Suppressor macrophage treated with lipopolysaccharide for 1 hour (primary cell): Measurements from ENCODE around the gene TSPYL4.
"Not testable (repeated sequence)": the region's sequence is repeated elsewhere in the genome, so short reads cannot be mapped to it uniquely, and the experiment has no call there.

Experiments
- DNase-seq, 3 donors: peaks; one replicate each; pipeline ENCODE4 v3.0.0-alpha.2; 2020 to 2022

The TSPYL4 gene

DNA sequence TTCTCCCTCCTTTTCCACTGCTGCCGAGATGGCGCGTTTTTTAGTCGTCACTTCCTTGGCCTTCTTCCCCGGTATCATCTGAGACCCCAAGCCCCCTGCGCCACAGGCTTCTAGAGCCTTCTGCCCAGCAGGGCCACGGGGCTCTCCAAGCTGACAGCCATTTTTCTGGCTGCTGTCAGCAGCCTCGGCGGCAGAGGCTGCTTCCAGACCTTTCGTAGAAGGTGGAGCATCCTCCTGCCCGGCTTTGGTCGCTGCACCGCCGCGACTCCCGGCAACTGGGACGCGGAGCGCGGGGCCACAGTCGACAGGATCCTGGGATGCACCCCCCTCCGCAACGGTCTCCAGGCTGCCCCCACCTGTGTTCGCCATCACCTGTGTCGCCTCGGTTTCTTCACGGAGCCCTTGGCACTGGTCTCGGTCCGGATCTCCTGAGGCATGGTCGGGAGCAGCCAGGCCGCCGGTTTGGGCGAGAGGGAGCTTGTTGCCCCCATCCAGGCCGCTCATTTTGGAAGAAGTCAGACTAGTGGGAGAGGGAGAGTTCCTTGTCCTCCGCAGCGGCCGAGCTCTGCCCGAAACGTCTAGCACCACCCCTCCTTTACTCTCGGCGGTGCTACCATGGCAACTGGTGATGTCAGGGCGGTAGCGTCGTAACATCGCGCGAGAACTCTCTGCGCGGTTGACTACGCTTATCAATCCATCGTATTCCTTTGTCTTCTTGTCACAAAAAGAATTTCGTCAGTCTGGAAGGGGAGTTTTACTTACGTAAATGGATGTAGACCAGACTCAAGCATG lies at the start of gene TSPYL4:
Gene TSPYL4 (minus strand): TSS at position 571 of the 792 bp plus-strand sequence. CDS start 67 bp downstream, at position 504.
- DNase-seq = peak; percentile 95 to 98 (median 97)

DNA sequence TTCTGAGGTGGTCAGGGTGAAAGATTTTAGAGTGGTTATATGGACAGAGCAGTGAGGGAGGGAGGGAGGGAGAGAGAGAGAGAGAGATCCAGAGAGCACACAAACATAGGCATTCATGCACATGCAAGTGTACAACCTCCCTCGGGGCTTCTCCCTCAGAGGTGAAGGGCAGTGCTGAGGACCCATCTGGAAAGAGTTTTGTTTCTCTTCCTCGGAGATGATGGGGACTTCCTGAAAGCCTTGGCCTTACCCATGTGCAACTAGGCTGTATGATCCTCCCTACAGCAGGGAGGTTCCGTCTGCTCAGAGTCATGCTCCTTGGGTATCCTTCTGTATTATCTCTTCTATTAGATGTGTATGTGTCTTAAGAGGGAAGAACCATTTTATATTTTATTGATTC lies 47.2 kb upstream of the TSPYL4 start:
- peak in 1 of 3 donors; percentile 8 for DNase-seq

DNA sequence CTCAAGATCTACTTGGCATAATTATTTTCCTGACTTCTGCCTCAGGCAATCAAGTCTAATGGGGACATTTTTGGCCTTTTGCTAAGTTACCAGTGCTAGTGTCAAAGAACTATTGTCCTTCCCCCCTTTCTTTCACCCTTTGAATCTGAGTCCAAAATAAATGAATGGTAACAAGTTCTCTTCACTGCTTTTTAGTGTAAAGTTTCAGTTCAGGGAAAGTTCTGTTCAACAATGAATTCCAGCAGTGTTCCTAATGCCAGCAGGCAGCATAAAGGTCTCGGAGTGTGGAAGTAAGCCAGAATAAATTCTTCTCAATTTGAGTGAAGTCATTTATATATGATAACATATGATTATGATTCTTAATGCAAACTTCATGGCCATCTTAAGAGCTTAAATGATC lies 46.7 kb upstream of the TSPYL4 start:
- DNase-seq = peak in 1 of 3 donors; percentile 13

DNA sequence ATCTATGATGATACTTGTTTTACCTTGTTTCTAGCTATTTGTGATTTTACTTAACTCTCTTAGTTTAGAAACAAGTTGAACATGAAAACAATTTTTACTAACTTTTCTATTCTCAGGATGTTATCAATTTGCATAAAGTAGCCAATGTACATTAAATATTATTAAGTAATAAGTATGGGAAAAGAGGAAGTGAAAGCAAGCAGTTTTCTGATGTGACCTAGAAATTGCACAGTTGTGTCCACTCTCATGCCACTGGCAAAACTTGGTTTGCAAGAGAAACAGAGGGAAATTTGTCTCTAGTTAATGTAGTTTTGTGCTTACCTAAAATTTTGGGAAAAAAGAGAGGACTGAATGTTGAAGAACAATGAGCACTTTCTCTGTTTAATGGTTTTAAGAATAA lies 45.1 kb upstream of the TSPYL4 start:
- DNase-seq = peak; percentile 46 to 77 (median 74)

DNA sequence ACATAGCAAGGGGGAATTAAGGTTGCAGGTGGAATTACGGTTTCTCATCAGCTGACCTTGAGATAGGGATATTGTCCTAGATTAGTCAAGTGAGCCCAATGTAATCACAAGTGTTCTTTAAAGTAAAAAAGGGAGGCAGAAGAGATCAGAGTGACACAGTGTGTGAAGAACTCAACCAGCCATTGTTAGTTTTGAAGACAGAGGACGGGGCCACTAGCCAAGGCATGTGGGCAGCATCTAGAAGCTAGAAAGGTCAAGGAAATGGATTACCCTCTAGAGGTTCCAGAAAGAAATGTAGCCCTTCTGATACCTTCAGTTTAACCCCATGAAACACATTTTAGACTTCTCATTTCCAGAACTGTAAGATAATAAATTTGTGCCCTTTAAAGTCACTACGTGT lies 44.4 kb upstream of the TSPYL4 start:
- no peak for DNase-seq

DNA sequence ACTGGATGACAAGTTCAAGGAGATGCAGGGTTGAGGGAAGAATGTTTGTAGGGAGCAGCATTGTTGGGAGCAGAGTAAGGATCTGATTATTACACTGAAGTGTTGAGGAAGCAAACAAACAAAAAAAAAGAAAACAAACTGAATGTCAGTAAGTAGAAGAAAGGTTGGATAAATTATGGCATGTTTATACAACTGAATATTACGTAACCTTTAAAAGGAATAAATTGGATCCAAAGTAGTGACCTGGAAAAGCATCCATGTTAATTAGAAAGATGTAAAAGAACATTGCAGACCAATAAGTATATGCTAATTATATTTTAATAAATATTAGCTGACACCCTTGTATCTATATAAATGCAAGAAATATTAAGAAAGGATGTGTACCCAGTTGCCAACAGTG lies 38.7 kb upstream of the TSPYL4 start:
- DNase-seq = no peak

DNA sequence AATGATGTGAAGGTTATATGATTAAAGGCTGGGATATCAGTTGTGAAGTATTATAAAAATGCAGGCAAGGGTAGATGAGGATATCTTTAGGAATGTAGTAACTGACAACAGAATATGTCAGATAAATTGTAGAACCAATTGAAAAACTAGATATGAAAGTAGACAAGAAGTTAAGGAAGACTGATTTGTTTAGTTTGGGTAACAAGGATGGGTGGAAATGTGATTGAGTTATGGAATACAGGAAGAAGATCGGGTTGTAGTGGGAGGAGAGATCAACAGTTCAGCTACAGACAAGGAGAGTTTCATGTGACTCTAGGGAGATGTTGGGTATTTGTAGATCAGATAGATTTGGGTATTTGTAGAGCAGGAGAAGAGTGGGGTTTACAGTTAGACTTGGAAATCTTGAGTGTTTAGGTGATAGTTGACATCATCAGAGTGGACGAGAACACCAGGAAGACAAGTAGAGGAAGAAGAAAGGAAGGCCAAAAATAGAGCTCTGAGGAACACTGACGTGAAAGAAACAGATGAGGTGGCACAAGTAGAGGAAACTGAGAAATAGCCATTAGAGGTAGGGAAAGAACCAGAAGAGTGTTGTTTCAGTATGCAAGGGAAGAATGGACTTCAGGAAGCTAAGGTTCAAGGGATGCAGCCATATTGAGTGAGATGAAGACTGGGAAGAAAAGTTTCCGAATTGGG lies 38.0 kb upstream of the TSPYL4 start:
- DNase-seq = no peak

DNA sequence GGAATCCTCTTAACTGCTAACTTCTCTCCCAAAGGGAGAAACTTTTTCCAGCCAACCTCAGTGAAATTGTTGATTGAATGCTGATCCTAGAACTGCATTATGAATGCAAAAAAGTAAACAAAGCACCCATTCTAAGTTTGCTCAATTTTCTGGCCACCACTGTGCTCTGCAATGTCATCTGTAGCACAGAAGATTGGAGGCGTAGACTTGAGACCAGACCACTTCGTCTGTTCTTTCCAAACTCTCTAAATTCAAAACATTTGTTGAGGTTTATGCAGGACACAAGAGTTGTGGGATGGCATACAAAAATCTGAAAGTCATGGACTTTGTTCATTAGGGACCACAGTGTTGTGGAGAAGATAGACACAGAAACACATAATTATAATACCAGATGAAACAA lies 36.9 kb upstream of the TSPYL4 start:
- no peak for DNase-seq

DNA sequence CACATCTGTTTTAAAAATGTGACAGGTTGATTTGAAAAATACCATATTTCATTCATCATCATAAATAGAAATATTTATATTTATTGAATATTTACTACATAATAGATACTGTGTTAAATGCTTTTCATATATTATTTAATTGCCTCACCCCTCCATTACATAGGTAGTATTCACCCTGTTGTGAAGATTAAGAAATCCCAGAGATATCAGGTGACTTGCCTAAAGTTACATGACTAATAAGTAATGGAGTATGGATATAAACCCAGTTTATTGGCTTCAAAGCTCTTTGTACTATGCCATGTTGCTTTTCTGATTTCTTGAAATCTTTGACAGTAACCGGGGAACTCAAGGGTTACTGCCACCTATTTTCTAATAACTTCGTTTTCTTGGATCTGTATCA lies 36.0 kb upstream of the TSPYL4 start:
- DNase-seq = peak in 1 of 3 donors; percentile 16

DNA sequence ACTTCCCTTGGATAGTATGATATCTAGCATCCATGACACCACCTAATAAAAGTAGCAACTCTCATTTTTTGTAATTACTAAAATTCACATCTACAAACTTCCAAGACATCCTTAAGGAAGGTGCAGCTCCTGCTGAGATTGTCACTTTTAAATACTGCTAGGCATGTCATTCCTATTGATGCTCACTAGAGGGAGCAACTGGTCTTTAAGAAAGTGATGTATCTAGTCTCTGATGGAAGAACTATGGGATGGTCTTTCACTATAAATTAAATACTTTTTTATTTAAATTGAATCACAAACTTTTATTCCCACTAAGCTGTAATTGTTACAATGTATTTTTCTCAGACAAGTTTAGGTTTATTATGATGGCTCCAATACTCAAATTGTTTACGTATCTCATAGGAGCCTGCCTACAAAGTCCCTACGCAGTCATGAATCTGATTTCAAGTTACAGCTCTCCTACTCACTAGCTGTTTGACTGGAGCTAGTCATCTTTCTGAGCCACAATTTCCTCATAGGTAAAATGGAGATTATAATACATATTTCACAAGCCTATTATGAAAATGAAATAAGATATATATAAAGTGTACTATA lies 33.9 kb upstream of the TSPYL4 start:
- peak; percentile 51 to 82 (median 77) for DNase-seq

DNA sequence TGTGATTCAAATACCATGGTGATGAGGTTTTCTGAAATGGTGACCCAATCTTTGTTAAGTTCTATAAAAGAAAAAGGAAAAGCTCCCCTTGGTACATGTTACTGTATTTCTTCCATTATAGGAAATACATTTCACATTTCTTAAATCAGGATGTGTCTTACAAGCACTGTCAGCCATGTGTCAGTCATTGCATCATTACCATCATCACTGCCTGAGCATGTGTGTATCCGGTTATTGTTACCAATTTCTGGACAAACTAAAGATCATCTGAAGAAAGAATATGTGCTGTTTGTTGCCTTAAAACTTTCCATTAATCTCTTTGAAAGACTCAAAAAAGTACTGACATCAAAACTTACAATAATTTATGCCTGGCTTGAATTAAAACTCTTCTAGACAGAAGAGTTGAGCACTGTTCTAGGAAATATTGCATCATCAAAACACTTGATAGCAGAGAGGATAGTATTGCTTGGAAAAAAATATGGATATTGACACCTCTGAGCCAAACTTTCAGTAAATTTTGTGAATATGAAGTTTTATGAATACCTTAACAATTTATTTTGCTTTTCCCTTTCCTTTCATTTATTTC lies 33.0 kb upstream of the TSPYL4 start:
- peak in 1 of 3 donors; percentile 15 for DNase-seq

DNA sequence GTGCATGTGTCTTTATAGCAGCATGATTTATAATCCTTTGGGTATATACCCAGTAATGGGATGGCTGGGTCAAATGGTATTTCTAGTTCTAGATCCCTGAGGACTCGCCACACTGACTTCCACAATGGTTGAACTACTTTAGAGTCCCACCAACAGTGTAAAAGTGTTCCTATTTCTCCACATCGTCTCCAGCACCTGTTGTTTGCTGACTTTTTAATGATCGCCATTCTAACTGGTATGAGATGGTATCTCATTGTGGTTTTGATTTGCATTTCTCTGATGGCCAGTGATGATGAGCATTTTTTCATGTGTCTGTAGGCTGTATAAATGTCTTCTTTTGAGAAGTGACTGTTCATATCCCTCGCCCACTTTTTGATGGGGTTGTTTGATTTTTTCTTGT lies 31.1 kb upstream of the TSPYL4 start:
- not testable (repeated sequence) for DNase-seq

DNA sequence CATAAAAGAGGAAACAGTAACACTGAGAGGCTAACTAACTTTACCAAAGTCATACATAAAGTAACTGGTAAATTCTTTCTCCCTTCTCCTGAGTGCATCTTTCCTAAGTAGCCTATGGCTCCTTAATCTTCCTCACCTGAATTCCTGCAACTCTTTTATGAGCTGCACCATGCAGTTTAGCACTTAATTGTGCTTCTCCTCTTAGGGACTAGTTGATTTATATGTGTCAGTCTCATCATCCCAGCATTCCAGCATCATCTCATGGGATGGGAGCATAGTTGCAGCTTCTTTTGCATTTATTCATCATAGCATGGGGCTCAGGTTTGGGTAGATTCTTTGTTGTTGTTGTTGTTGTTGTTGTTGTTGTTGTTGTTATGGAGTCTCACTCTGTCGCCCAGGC lies 29.3 kb upstream of the TSPYL4 start:
- no peak for DNase-seq

DNA sequence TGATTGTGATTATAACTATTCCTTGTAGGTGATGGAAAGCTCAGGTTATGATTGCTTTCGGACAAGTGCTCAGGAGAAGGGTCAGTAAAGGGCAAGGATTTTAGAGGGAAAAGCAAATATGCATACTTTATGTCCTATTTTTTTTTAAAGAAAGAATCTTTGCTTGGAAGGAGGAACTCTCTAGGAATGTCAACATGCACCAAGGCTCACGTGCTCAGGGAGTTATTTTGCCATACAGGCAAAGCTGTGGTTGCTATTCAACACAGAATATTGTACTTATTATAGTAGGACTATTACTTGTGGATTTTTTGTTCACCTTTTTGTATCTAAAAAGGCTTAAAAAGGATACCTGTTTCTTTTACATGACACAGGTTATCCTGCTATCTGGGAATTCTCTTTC lies 28.8 kb upstream of the TSPYL4 start:
- DNase-seq = no peak

DNA sequence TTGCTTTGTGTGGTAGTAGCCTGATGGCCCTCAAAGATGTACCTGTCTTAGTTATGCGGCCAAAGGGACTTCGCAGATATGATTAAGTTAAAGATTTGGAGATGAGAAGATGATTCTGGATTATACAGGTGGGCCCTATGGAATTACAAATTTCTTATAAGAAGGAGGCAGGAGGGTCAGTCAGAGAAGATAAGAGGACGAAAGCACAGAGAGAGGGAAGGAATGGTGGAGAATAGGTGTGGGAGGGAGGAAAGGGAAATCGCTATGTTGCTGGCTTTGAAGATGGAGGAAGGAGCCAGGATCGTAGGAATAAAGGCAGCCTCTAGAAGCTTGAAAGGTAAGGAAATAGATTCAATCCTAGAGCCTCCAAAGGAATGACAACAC lies 27.1 kb upstream of the TSPYL4 start:
- no peak for DNase-seq

DNA sequence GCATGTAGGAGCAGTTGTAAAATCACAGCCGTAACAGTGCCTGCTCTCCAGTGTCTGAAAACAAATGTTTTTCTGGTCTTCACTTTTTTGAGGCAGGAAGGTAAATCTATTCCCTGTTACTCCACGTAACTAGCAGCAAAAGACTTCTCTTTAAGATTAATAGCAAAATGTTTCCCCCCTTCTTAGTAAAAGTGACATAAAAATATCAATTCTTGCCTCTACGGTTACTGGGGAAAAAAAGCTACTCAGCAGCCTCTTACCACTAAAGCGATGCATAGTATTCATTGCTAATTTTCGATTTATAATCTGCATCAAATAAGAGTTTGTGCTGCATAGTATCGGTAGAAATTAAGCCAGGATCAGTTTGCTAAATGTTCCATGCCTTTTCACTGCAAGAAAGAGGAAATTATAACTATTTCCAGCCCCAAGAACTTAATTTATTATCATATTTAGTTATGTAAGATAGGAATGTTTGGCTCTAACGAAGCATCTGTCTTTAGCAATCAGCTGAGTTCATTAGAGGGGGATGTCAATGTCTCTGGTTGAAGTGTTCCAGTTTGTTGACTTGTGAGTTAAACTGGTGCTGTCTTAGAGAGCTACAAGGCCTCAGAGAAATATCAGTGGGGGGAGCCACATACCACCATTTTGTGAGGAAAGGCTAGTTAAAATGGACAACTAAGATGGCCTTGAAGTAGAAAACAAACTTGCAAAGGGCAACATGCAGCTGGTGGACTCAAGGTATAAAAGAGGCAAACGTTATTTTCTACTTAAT lies 26.5 kb upstream of the TSPYL4 start:
- no peak for DNase-seq

DNA sequence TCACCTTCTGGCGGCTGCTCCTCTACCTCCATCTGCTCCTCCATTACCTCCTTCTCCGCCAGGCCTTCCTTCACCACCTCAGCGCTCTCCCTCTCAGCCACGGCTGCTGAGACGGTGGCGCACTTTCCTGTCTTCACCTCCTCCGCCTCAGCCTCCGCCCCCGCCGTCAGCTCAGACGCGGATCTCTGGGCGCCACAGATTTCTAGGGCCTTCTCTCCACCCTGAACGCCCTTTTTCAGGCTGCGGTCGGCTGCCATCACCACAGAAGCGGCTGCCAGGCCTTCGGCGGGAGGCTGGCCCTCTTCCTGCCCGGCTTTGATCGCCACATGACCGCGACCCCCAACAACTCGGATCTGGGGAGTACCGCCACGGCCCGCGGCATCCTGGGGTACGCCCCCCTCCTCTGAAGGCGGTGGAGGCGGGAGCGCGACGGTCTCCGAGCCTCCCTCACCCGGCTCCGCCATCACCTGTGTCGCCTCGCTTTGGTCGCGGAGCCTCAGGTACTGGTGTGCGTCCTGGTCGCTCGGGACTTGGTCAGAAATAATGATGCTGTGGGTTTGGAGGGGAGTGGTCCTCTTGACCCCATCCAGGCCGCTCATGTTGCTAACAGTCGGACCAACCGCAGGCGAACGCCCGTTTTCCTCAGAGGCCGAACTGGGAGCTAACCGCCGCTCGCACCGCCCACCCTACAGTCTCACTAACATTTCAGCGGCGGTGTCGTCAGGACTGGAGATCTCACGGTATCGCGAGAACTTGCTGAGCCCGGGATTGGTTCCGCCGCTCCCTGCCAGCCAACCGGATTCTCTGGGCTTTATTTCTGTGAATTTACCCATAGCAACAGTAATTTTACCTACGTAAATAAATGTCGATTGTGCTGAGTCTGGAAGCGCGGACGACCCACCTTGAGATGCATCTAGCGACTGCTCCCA lies 25.6 kb upstream of the TSPYL4 start, which contains the start of gene TSPYL1:
Gene TSPYL1 (minus strand): TSS at position 699 of the 929 bp plus-strand sequence. CDS start 100 bp downstream, at position 599.
- DNase-seq = peak; percentile 96 to 99 (median 98)

DNA sequence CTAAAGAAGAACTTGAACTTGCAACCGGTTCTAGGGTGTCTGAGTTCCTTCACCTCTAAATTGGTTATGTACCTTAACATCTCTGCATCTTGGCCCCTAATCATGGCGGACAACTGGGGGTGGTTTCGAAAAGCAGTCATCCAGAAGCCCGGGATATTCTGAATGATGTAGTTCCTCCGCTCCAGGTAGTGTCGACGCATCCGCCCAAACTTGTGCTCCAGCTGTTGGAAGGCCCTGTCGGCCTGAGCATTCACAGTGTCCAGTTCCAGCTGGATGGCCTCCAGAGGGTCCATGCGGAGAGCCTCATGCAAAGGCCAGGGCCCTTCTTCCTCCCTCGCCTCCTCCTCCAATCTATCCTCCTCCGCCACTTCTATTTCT lies 25.0 kb upstream of the TSPYL4 start:
- DNase-seq = no peak

DNA sequence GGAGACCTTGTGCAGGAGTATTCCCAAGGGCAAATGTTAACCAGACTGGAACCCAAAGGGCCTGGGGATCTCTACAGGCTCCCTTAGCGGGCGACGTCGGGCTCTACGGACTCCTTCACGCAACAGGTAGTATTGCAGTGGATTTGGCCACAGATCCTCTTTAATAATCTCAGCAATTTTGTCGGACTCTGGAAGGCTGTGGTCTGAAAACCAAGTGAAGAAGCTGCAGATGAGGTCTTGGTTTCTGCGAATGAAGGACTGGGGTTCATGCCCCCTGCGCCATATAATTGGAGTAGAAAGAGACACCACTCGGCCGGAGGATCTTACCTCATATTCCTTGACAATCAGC lies 24.6 kb upstream of the TSPYL4 start:
- DNase-seq = no peak

DNA sequence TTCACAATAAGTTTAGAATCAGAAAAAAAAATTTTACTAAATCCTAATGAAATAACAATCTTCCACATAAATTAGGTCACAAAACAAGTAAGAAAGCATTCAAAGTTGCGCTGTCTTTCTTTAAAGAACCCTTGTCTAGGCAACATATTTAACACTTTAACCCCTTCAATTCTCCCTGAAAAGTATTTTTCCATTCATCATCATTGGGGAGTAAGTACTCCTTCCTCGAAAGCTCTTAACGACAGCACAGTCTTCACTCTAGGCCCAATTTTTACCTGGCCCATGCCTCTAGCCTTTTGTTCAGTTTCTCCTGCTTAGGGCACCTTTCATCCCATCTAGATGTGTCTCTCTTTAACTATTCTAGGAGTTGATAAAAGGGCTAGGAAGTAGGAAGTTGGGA lies 23.2 kb upstream of the TSPYL4 start:
- DNase-seq = no peak

DNA sequence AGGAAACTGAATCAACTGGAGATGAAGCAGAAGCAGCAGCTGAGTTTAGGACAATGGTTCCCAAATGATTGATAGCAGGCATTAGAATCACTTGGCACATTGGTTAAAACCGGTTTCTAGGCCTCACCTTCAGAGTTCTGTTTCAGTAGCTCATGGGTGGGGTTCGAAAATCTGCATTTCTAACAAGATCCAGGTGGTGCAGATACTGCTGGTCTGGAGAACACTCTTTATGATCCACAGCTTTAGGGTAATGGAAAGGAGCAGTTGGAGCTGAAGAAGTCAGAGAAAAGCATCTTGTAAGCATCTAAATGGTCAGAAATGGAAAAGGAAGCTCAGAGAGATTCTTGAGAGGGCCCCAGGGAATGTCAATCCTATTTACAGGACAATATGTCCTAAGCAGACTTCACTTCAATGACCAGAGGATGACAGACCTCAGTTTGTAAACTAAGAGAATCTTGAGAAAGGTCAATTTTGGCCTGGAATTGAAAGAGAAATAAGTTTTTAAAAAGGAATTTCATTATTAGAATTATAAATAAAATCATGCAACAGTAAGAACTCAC lies 17.4 kb upstream of the TSPYL4 start:
- no peak for DNase-seq
